ENCODE measurements around the gene RDX.
"Not testable (repeated sequence)": the region's sequence is repeated elsewhere in the genome, so short reads cannot be mapped to it uniquely, and the experiment has no call there.

The RDX gene

DNA sequence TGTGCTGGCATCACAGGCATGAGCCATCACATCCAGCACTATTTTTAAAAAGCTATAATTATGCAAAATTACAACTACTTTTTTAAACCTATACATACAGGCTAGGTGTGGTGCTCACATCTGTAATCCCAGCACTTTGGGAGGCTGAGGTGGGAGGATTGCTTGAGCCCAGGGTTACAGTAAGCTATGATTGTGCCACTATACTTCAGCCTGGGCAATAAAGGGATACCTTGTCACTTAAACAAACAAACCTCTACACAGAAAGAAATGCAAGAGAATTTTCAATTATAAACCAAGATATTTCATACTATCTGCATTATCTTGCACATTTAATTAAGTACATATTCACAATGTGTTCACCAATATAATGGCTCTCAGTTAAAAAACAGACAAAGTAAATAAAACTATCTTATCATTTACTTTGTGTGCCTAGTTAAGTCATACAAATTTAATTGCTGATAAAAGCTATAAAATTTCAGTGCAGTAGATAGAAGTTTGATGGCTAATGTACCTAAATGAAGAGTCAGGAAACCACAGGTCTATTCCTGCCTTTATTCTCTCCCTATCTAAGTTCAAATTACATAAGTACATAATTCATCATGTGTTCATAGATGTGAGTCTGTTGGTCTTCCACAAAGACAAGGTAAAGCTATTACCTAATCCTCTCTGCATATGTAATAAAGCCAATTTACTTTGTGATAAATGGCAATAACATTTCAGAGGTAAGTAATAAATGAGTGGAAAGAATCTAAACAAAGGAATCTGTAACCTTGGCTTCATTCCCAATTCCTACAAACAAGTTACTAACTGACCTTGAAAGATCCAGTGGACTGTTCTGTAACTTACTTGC lies 9.0 kb upstream of the RDX start:
- no peak for DNase-seq (ENCODE audit: extremely low read depth in 1 of 2, low read depth in 1 of 2)

- DNase-seq (ENCODE audit: extremely low read depth in 1 of 2, low read depth in 1 of 2): no peak
These were observed 7.0 kb upstream of the RDX start for GRCh38 chr11:110303414-110303826.

DNA sequence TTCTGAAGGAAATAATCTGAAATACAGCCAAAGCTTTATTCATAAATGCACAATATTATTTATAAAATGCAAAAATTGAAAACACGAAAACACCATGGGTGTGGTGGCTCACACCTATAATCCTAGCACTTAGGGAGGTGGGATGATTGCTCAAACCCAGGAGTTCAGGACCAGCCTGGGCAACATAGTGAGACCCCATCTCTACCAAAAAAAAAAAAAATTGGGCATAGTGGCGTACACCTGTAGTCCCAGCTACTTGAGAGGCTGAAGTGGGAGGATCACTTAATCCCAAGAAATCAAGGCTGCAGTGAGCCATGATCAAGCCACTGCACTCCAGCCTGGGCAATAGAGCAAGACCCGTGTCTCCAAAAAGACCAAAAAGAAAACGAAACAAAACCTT lies 5.2 kb upstream of the RDX start:
- DNase-seq (ENCODE audit: extremely low read depth in 1 of 2, low read depth in 1 of 2): no peak

- no peak for DNase-seq (ENCODE audit: extremely low read depth in 1 of 2, low read depth in 1 of 2)
These were observed 4.6 kb upstream of the RDX start for GRCh38 chr11:110301032-110301431.

DNA sequence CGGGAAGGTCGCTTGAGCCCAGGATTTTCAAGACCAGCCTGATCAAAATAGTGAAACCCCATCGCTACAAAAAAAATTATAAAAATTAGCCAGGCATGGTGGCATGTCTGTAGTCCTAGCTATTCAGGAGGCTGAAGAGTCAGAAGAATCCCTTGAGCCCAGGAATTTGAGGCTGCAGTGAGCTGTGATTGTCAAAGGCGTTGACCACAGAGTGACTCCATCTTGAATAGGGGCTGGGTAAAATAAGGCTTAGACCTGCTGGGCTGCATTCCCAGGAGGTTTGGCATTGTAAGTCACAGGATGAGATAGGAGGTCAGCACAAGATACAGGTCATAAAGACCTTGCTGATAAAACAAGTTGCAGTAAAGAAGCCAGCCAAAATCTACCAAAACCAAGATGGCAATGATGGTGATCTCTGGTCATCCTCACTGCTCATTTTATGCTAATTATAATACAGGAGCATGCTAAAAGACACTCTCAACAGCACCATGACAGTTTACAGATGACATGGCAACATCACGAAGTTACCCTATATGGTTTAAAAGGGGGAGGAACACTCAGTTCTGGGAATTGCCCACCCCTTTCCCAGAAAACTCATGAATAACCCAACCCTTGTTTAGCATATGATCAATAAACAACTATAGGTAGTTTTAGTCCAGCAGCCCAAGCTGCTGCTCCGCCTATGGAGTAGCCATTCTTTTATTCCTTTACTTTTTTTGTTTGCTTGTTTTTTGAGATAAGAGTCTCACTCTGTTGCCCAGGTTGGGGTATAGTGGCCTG lies 2.8 kb upstream of the RDX start:
- DNase-seq (ENCODE audit: extremely low read depth in 1 of 2, low read depth in 1 of 2): no peak

GRCh38 chr11:110298301-110298765 lies 1.9 kb upstream of the RDX start:
- no peak for DNase-seq (ENCODE audit: extremely low read depth in 1 of 2, low read depth in 1 of 2)

DNA sequence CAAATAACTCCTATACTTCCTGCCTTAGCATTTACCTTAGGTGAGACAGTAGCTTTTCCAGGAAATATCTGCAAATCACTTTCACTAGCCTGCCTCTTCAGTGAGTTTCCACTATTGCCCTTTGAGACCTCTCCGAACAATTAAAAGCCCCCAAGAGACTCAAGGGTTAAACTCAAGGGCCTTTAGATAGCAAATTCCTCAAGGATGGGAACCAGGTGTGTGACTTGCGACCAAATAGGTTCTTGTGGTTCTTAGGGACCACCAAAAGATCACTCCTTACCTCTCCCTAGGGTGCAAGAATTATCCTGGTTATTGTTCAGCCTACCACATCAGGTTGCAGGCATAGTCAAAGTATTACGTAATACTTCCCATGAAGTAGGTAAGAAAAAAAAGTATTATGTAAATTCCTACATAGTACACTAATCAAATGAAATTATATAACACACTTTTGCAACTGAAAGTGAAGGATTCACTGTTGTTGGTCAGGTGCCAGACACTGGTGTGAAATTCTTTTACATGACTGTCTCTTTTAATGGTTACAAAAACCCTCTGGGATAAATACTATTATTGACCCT lies 1.4 kb upstream of the RDX start:
- no peak for DNase-seq (ENCODE audit: extremely low read depth in 1 of 2, low read depth in 1 of 2)

DNA sequence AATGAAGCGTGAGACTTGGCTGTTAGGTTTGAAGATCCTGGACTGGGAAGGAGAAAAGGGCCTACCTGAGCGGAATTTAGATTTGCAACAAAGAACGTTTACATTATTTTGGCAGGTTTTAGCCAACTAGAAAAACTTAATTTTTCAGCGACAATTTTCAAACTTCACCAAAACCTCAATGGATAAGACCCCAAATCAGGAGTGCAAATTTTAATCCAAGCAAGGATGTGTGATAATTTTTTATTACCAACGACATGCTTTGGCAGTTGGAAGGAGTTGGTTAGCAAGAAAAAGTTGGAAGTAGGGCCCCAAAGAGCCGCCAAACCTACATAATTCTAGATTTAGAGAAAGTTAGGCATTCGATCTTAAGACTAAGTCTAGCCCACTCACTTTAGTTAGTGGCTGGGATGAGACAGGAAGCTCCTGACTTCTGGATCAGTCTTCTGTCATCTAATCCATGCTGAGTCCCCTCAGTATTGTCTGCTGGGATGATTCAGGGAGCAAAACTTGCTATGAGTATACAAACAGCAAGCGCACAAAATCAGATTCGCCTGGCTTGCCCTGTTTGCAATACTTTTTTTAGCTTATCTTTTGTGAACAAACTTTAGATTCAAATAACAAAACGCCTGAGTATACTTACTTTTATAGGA lies 787 bp upstream of the RDX start:
- no peak for DNase-seq (ENCODE audit: extremely low read depth in 1 of 2, low read depth in 1 of 2)

DNA sequence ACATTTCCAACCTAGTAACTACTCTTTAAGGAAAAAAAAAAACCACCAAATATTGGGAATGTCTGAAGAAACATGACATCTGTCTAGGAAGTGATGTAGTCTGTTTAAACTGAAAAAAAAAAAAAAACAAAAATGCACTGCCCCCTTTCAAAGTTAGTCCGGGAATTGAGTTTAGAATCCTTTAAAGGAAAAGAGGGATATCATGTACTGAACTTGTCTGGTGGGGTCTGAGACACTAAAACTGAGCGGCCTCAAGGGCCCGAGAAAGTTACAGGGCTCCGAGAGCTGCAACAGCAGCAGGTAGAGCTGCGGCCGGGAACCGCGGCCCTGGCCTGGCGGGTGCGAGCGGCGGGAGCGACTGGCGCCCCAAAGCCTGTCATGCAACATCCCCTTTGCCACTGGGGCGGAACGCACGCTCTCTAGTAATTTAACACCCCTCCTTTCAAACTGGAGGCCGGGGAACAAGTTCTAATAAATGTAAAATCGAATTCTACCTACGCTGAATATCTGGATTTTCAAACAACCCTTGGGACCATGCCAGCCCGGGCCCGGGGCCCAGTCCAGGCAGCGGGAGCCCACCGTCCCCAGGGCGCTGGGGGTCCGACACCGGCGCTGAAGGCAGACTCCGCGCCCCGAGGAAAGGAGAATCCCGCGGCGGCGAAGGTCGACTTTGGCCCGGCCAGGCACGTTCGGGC lies 736 bp downstream of the RDX start:
- DNase-seq (ENCODE audit: extremely low read depth in 1 of 2, low read depth in 1 of 2): peak in 1 of 2 donors; percentile 13

DNA sequence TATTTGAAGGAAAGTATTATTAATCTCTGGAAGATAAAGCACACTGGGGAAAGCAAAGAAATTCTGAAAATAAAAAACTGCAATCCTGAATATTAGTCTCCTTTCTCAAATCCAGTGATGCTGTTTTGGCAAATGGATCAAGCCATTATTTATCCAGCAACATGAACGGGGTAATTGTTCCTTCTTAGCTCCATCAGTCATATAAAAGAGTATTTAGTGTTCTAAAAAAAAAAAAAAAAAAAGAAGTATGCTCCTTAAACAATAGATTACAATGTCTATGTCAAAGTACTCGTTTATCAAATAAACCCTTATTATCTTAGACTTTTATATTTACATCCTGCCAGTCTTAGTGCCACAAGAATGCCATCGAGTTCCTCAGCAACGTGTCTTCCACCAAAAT lies 1.3 kb downstream of the RDX start:
- no peak for DNase-seq (ENCODE audit: extremely low read depth in 1 of 2, low read depth in 1 of 2)

- no peak for DNase-seq (ENCODE audit: extremely low read depth in 1 of 2, low read depth in 1 of 2)
These were observed 1.9 kb downstream of the RDX start for GRCh38 chr11:110294509-110294908.

- no peak for DNase-seq (ENCODE audit: extremely low read depth in 1 of 2, low read depth in 1 of 2)
These were observed 3.0 kb downstream of the RDX start for GRCh38 chr11:110293389-110293788.

GRCh38 chr11:110292146-110292545 lies 4.3 kb downstream of the RDX start:
- DNase-seq (ENCODE audit: extremely low read depth in 1 of 2, low read depth in 1 of 2): not testable (repeated sequence)

DNA sequence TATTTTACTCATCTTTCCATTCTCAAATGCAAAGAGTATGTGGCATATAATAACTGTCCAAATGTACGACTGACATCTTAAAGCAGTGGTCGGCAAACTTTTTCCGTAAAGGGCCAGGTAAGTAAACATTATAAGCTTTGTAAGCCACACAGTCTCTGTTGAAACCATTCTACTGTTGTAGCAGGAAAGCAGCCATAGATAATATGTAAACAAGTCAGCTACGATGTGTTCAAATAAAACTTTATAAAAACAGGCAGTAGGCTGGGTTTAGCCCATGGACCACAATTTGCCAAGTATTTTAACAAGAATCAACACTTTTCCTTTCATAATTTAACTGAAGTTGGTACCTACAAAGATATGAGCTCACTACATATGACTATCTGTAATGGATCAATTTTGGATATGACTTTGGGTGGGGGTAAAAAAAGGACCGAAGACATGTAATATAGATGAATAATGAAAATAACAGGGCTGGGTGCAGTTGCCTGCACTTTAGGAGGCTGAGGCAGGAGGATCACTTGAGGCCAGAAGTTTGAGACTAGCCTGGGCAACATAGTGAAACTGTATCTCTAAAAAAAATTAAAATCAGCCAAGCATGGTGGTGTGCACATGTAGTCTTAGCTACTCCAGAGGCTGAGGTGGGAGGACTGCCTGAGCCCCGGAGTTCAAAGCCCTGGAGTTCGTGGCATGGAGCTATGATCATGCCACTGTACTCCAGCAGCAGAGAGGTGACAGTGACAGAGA lies 5.7 kb downstream of the RDX start:
- no peak for DNase-seq (ENCODE audit: extremely low read depth in 1 of 2, low read depth in 1 of 2)

DNA sequence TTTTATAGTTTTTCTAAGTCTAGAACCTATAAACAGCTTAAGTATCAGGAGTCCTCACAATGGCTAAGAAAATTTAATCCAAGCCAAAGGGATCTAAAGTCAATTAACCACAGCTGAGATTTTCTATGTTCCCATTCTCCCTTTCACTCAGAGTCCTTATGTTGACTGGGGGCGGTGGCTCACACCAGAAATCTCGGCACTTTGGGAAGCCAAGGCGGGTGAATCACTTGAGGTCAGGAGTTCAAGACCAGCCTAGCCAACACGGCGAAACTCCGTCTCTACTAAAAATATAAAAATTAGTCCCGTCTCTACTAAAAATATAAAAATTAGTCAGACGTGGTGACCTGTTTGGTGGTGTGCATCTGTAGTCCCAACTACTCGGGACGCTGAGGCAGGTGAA lies 6.9 kb downstream of the RDX start:
- DNase-seq (ENCODE audit: extremely low read depth in 1 of 2, low read depth in 1 of 2): no peak

DNA sequence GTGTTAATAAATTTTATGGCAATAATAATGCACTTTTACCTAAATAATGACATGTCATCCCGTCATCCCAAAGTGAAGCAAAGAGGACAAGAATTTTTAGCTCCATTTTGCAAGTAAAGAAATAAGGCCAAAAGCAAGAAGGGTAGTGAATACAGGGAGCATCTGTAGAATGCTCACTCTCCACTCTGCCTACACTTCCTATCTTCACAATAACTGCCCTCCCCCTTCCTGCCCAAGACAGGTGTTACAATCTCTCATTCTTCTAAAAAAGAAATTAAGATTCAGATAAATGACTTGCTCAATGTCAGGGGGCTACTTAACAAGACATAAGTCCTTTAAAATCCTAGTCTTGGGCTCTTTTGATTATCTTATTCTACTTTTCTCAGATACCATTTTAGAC lies 8.9 kb downstream of the RDX start:
- DNase-seq (ENCODE audit: extremely low read depth in 1 of 2, low read depth in 1 of 2): no peak

DNA sequence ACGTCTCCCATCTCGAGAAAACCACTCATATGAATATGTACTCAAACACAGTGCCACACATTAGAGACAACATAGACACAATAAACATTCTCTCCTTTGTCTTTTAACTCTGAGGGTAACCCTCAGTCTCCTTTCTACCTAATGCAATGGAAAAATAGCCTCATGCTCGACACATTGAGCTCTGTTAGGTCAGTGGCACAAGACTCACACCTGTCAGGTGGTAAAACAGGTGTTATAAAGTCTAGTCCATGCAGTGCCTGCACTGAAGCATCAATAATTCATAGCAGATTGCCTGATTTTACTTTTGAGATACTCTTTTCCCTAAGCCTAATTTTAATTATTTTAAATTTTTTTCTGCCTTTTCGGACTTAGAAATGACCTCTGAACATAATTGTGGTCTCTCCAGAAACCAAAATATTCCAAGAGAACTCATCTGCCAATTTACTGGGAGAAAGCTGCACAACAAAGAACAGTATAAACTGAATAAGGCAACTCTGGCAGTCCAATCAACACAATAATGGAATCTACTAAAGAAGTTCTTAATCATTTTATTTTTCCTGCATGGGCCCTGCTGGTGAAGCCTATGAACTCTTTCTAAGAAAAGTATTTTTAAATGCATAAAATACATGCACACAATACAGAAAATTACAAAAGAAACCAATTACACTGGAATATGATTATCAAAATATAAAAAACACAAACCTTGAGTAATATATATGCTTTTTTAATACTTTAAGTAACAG lies 9.9 kb downstream of the RDX start:
- DNase-seq (ENCODE audit: extremely low read depth in 1 of 2, low read depth in 1 of 2): no peak

- DNase-seq (ENCODE audit: extremely low read depth in 1 of 2, low read depth in 1 of 2): no peak
These were observed 12.6 kb downstream of the RDX start for GRCh38 chr11:110283862-110284261.

DNA sequence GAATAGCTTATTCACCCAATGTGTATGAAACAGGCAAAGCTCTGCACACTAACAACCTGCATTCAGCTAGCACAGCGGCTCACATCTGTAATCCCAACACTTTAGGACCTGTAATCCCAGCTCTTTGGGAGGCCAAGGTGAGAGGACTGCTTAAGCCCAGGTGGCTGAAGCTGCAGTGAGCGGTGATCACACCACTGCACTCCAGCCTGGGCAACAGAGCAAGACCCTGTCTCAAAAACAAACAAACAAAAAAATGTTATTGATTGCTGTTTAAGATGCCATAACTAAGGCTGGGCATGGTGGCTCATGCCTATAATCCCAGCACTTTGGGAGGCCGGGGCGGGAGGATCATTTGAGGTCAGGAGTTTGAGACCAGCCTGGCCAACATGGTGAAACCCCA lies 15.8 kb downstream of the RDX start:
- not testable (repeated sequence) for DNase-seq (ENCODE audit: extremely low read depth in 1 of 2, low read depth in 1 of 2)

Measured in activated CD8-positive, alpha-beta memory T cell treated with anti-CD3 and anti-CD28 coated beads for 1 hour (primary cell).